Placental pericyte (primary cell): ENCODE results near the gene GBP6. TPM values are rescaled to one million over a fixed set of nuclear protein-coding genes. Genes with fewer than 3 reads are reported as not detected.

Experiments used
- total RNA-seq: library from RNA; depleted of rRNA; stranded (reverse); fragments of >200 nt; gene quantifications from 2 replicates; pipeline ENCODE4 v1.2.3, GENCODE V29; 2012

Gene GBP6
- not detected in 2 replicates for total RNA-seq

DNA sequence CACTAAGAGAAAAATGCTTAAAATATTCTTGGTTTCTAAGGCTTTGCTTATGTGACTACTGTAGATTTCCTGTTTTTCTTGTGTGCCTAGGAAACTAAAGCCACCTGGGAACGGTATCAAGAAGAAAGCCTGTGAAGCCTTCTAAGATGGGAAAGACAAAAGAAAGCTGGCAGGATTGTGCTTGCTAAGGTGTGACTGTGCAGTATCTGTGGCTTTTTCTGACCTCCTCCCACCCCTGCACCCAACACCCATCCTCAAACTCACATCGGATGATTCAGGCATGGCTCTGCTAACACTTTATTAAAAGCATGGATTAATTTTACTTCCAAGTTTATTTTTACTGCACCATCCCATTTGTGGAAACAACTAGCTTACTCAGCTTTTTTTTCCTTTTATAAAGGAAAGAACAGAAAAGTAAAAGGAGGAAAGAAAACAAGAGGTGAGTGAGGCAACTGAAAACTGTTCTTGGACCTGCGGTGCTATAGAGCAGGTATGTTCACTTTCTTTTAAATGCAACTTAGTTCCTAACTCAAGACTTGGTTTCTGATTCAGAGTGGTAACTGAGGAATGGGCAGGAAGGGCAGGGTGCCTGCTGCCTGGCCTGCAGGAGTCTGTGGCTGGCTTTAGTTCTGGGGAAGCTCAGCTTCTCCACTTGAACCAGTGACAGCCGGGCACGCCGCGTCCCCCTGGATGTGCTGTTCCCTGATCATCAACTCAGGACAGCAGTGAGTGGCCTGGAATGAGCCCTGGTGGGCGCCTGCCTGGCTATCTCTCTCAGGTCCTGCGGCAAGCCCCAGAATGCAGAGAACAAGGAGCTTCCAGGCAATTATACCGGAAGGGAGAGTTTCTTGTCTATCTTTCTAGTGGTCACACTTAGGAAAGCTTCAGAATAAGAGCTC lies at the start of gene GBP6:
Gene GBP6 (plus strand): TSS at position 422 of the 899 bp plus-strand sequence. CDS start 4,493 bp downstream, outside the sequence.

Other genes starting within 250 kb of the GBP6 start
- 8.7 and 39.8 TPM in 2 replicates for gene GBP2, start 237.9 kb upstream of the GBP6 start, total RNA-seq
- not detected in 2 replicates for gene GBP7, start 188.1 kb upstream of the GBP6 start, total RNA-seq
- gene GBP4, start 165.1 kb upstream of the GBP6 start, total RNA-seq = 2.0 and 3.4 TPM in 2 replicates
- under 0.01 TPM in 1 of 2 replicates, not detected in the other for gene GBP5, start 91.2 kb upstream of the GBP6 start, total RNA-seq
- gene LRRC8B, start 160.8 kb downstream of the GBP6 start, total RNA-seq = 0.22 and 0.57 TPM in 2 replicates